Activated CD4-positive, alpha-beta T cell treated with anti-CD3 and anti-CD28 coated beads for 36 hours (primary cell): ENCODE results near the gene ADAMTS2. TPM values are rescaled to one million over a fixed set of nuclear protein-coding genes. Genes with fewer than 3 reads are reported as not detected.

Source experiments
- ATAC-seq: fragments of 200-7000 bp; cut with Tn5 transposase; one replicate; pipeline ENCODE4 v1.10.0; 2021; ENCODE audit warnings: mild to moderate bottlenecking, moderate library complexity
- CTCF ChIA-PET: fragments of 350-600 bp; sonication (Branson Sonifier 250); formaldehyde crosslinking; loops from one replicate; lab custom pipeline; 2021; ENCODE audit warnings: antibody characterized with exemption; lab: Charles Lee
- POLR2A ChIA-PET: fragments of 350-600 bp; sonication (Branson Sonifier 250); formaldehyde crosslinking; loops from one replicate; lab custom pipeline; 2021; ENCODE audit warnings: antibody characterized with exemption, inconsistent platforms; lab: Charles Lee
- DNase-seq: peaks from one replicate; pipeline ENCODE4 v3.0.0-alpha.2; 2020
- H3K27ac Mint-ChIP-seq: one replicate; pipeline ENCODE4 v1.8.0; 2021; ENCODE audit warnings: mixed read lengths
- H3K27me3 Mint-ChIP-seq: one replicate; pipeline ENCODE4 v1.8.0; 2021; ENCODE audit warnings: mixed read lengths
- H3K36me3 Mint-ChIP-seq: one replicate; pipeline ENCODE4 v1.8.0; 2021; ENCODE audit warnings: low read depth, mixed read lengths
- H3K4me1 Mint-ChIP-seq: one replicate; pipeline ENCODE4 v1.8.0; 2021; ENCODE audit warnings: mixed read lengths
- H3K4me3 Mint-ChIP-seq: one replicate; pipeline ENCODE4 v1.8.0; 2021; ENCODE audit warnings: mild to moderate bottlenecking, moderate library complexity, mixed read lengths
- H3K9me3 Mint-ChIP-seq: one replicate; pipeline ENCODE4 v1.8.0; 2021; ENCODE audit warnings: low read depth, mixed read lengths
- intact Hi-C, 2 experiments: fragments of 100-400 bp; cut with DNase I in 1 of 2; cut with micrococcal nuclease in 1 of 2; formaldehyde crosslinking; loops; one replicate each; pipeline versions ENCODE4 v1.14.2 to v1.15.1; 2022 to 2024; cut with DNase I, micrococcal nuclease
- total RNA-seq, 2 experiments: library from RNA; stranded (reverse); gene quantifications; one replicate each; pipeline ENCODE4 v1.2.3, GENCODE V29; 2021

Gene ADAMTS2
- total RNA-seq, 2 experiments from 2014 or later, result not detected

DNA sequence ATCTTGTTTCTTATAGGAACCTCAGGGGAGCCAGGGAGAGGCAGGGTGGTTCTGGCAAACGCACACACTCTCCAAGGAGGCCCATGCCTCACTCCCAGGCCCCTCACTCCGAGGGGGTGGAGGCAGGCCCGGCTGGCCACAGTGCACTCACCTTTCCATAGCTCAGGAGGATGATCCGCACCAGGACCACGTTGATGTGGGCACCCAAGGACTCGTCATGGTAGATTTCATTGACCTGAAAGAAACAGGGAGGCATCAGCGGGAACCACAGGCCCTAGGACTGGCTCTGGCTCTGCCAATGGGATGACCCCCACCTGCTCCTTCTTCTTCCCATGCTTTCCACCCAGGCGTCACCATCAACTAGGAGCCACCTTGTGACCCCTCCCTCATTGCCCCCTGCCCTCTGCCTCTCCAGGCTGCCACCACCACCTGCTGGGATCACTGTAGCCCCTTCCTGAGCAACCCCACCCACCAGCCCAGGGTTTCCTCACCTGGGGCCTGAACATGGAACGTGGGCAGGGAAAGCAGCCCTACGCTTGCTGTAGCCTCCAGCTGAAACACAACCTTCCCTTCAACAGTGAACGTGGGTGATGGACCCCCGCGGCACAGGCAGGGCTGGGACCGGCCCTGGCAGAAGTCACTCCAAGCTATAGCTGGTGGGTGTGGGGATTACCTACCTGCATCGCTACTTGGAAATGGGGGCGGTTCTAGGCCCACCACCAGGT lies 164.2 kb downstream of the ADAMTS2 start:
- no peaks in the 10 kb centered on the region for H3K36me3 Mint-ChIP-seq
- H3K9me3 Mint-ChIP-seq, result no peaks in the 10 kb centered on the region
- no peak for DNase-seq
- ChIA-PET POLR2A (no interaction called here), CTCF (no interaction called here)
- H3K27ac Mint-ChIP-seq, result no peak overlapping the region
- no peak overlapping the region for H3K4me3 Mint-ChIP-seq
- no peak for ATAC-seq
- intact Hi-C loops, result no loop called here
- peaks cover 11% of the 10 kb centered on the region for H3K27me3 Mint-ChIP-seq
- no peaks in the 10 kb centered on the region for H3K4me1 Mint-ChIP-seq

DNA sequence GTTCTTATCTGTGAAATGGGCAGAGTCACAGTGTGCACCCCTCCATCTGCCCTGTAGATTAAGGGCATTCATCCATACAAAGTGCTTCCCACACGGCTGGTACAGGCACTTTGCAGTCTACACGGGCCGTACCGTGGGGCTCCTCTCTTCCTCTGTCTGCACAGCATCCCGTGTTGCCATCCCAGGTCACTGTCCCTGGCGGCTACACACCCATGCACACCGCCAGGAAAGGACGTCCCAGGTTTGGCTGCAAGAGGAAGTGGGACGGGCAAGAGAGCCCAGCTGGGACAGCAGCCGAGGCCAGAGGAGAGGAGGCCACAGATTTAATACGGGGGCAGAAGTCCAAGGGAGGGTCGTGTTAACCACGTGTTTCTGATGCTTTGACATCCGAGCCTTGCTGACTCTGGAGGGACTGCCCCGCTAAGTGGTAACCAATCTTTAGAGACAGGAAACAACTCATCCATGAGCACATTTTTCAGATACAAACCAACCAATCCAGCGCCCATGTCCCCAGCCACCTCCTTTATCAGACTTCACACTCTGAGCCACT lies 165.1 kb downstream of the ADAMTS2 start:
- H3K4me3 Mint-ChIP-seq, result no peak overlapping the region
- no peak for ATAC-seq
- CTCF ChIA-PET, result no interaction called here
- POLR2A ChIA-PET, result no interaction called here
- intact Hi-C loops, result no loop called here
- H3K27me3 Mint-ChIP-seq, result peaks cover 12% of the 10 kb centered on the region
- no peak for DNase-seq
- H3K4me1 Mint-ChIP-seq, result no peaks in the 10 kb centered on the region
- H3K9me3 Mint-ChIP-seq, result no peaks in the 10 kb centered on the region
- H3K27ac Mint-ChIP-seq, result no peak overlapping the region
- H3K36me3 Mint-ChIP-seq, result no peaks in the 10 kb centered on the region

DNA sequence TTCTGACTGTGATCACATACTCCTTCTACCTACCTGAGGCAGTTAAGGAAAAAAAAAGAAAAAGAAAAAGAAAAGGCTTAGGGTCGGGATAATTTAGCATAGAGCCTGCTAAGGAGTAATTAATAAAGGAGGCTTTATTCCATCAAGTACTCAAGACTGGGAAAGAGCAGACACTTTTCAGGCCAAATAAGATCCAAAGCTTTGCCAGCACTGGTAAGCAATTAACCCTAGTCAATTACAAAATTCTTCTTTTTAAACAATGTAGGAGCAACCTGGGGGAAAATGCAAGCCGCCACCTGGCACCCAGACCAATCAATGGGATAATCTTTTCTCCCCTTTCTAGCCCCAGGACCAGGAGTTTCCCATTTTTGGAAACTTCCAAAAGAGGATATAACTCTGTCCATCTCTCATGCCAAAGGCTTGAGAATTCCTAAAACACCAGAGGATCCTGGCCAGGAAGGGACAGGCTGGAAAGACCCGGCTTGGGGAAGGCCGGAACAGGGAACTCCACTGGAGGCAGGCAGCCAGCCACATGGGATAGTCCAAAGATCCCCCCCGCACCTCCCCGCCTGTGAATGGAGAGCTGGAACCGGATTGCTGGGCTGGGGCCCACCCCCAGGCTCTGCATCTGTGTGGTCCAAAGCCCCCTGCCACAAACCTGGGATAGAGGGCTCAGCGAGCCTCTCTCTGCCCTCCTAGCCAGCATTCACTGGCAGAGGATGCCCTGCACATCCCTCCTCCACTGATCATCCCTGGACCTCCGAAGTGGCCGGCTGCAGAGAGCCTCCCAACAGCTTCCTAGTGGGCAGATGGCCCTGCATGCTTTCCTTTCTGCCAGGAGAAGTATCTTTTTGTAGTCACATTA lies 167.3 kb downstream of the ADAMTS2 start:
- Mint-ChIP-seq H3K27me3 (peaks cover 13% of the 10 kb centered on the region), H3K36me3 (no peaks in the 10 kb centered on the region), H3K4me1 (no peaks in the 10 kb centered on the region), H3K4me3 (no peak overlapping the region), H3K27ac (no peak overlapping the region), H3K9me3 (no peaks in the 10 kb centered on the region)
- DNase-seq (no peak), ATAC-seq (no peak)
- CTCF ChIA-PET, result no interaction called here
- intact Hi-C loops, result no loop called here
- POLR2A ChIA-PET, result no interaction called here

DNA sequence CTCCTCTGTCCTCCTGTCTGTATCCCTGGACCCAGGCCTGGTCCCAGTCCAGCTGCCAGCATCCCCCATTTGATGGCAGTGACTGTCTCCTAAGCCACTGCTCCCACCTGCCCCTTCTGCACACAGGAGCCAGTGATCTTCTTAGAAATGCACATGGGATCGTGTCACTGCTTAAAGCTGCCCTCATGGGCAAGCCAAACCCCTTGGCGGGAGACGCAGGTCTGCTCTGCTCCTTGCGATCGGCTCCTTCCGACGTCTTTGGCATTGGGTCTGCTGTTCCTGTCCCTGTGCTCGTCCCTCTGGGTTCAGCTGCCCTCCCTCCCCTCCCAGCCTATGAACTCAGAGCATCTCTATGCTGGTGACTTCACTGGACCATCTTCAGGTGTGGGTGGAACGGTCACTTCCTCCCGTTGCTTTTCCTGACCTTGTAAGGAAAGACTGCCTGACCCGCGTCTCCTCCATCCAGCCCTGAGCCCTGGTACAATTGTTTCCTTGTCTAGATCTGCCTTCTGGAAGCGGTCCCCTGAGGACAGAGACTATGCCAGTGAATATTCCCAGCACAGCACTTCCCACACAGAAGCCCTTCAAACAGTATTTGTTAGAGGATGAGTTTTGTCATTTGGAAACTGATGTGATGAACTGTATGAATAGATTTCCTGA lies 168.6 kb downstream of the ADAMTS2 start:
- CTCF ChIA-PET, result no interaction called here
- Mint-ChIP-seq H3K36me3 (no peaks in the 10 kb centered on the region), H3K27me3 (peaks cover 10% of the 10 kb centered on the region), H3K4me1 (no peaks in the 10 kb centered on the region), H3K27ac (no peak overlapping the region), H3K9me3 (no peaks in the 10 kb centered on the region), H3K4me3 (no peak overlapping the region)
- POLR2A ChIA-PET, result no interaction called here
- ATAC-seq (no peak), DNase-seq (no peak)
- intact Hi-C loops, result no loop called here

DNA sequence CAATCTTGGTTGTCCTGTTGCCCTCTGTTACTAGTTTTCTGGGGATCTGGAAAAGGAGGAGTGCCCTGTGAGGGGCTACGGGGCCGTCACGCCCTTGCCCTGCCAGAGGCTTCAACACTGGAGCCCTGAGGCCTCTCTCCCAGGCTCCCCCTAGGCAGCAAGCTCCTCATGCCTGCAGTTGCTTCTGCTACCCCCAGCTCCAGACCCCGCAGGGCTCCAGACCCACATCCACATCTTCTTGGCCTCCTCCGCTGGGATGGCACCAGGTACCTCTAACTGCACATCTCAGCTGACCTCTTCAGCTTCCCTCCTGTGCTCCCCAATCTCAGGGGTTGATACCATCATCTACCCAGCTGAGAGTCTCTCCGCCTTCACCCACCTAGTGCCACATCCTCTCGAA lies 169.1 kb downstream of the ADAMTS2 start:
- CTCF ChIA-PET, result interaction anchor here (0.9 kb wide), 1 partner anchor 9 kb away, joined by 4 read pairs; no protein-coding TSS in a partner anchor
- Mint-ChIP-seq H3K4me3 (no peak overlapping the region), H3K4me1 (no peaks in the 10 kb centered on the region), H3K27ac (no peak overlapping the region), H3K36me3 (no peaks in the 10 kb centered on the region), H3K9me3 (no peaks in the 10 kb centered on the region), H3K27me3 (peaks cover 8% of the 10 kb centered on the region)
- ATAC-seq, result no peak
- intact Hi-C loops, result no loop called here
- DNase-seq, result no peak
- POLR2A ChIA-PET, result no interaction called here

DNA sequence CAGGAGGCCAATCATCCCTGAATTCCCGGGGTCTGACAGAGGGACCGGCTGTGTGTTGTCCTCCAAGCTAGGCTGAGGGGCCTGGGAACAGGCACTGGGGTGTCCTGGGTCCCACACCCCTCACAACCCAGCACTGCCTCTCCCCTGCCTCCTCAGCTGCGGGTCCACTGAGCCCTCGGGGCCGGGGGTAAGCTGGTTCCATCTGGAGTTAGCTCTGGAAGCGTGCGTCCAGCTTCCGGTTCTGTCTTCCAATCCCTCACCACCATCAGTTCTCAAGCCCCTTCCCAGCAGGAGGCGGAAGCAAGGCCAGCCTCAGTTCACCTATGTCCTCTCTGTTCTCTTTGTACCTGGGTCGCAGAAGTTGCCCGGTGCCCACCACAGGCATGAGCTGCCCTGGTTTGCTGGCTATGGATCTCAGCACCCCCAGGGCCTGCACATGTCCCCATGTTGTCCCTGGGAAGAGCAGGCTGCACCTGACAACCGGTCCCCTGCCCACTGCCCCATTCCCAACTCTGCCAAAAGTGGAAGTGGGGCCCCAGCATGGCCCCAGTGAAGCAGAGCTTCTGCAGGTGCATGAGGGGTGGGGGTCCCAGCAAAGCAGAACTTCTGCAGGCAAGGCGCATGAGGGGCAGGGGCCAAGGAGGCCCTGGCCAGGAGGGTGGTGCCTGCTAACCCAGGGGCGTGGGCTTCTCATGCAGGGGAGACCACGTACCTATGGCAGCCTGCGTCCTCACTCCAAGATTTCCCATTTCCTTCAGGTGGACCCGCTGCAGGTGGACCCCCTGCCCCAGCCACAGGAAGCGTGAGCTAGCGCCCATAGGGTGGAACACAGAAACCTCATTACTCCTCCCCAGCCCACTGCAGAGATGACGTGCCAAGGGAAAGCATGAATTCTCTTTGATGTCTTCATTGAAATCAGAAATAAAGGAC lies 173.2 kb downstream of the ADAMTS2 start:
- Mint-ChIP-seq H3K27ac (no peak overlapping the region), H3K4me3 (no peak overlapping the region), H3K4me1 (no peaks in the 10 kb centered on the region), H3K36me3 (no peaks in the 10 kb centered on the region), H3K27me3 (peaks cover 12% of the 10 kb centered on the region), H3K9me3 (no peaks in the 10 kb centered on the region)
- ATAC-seq (no peak), DNase-seq (no peak)
- intact Hi-C loops, result no loop called here
- ChIA-PET CTCF (interaction anchor here (0.6 kb wide), 1 partner anchor 109 kb away, joined by 3 read pairs; no protein-coding TSS in a partner anchor), POLR2A (no interaction called here)

DNA sequence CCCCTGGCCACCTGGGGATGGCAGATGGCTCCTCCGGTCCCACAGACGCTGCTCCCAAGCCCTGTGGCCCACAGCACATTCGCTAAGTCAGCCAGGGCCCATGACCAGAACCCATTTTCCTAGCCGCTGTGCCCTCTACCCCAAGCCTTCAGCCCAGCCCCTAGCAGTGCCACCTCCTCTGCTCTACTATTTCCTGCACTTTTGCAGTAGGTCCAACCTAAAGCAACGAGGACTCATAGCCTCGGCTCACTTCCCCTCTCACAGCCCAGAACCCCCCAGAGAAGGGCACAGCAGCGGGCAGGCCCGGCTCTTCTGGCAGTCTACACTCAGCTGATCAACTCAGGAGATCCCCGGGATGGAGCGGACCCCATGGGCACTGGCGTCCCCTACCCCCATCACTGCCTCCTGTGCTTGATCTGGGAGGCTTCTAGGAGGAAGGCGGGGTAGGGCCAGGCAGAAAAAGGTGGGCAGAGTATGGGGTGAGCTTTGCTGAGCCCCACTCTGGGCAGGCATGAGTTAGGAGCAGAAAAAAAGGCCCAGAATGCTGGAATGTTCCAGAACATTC lies 173.9 kb downstream of the ADAMTS2 start:
- no peak overlapping the region for H3K4me3 Mint-ChIP-seq
- DNase-seq (no peak), ATAC-seq (no peak)
- H3K4me1 Mint-ChIP-seq, result no peaks in the 10 kb centered on the region
- CTCF ChIA-PET, result interaction anchor here (0.6 kb wide), 1 partner anchor 109 kb away, joined by 3 read pairs; no protein-coding TSS in a partner anchor
- H3K27me3 Mint-ChIP-seq, result peaks cover 8% of the 10 kb centered on the region
- intact Hi-C loops, result no loop called here
- POLR2A ChIA-PET, result no interaction called here
- no peak overlapping the region for H3K27ac Mint-ChIP-seq
- H3K9me3 Mint-ChIP-seq, result no peaks in the 10 kb centered on the region
- no peaks in the 10 kb centered on the region for H3K36me3 Mint-ChIP-seq

DNA sequence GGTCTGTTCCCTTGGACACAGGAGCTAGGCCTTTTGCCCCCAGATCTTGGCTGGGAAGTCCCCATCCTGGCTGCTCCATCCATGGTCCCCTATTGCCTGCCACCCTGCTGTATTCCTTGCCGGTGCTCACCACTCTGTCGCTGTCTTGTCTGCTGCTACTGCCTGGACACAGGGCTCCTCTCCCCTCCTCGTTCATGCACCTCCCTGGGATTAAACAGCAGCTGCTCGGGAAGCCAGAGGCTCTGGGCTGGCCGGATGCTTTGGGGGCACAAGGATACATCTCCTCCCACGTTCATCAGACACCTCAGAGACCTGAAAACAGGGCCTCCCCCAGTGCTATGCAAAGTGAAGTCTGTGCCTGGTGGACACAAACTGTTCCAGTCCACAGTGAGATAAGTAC lies 174.7 kb downstream of the ADAMTS2 start:
- H3K4me1 Mint-ChIP-seq, result no peaks in the 10 kb centered on the region
- H3K36me3 Mint-ChIP-seq, result no peaks in the 10 kb centered on the region
- no peaks in the 10 kb centered on the region for H3K9me3 Mint-ChIP-seq
- no peak for ATAC-seq
- intact Hi-C loops, result no loop called here
- H3K27ac Mint-ChIP-seq, result no peak overlapping the region
- H3K4me3 Mint-ChIP-seq, result no peak overlapping the region
- ChIA-PET POLR2A (no interaction called here), CTCF (interaction anchor here (0.6 to 0.9 kb wide), 2 partner anchors 273 to 324 kb away, joined by 5 read pairs; no protein-coding TSS in a partner anchor)
- DNase-seq, result no peak
- peaks cover 6% of the 10 kb centered on the region for H3K27me3 Mint-ChIP-seq

DNA sequence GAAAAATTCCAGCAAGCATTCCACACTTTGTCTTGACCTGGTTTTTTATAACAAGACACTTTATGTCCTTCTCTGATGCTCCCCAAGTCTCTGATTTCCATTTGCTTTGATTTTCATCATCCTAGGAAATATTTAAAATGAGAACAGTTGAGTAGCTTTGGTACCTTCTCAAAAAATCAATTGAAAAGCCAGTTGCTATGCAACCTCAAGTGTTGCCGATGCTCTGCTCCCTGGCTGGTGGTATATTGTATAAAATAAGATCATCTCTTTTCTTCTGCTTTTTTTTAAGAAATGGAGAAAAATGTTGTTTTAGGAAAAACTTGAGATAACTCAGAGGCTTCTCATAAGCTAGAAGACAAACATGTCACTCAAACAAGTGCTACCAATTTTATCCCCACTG lies 175.4 kb downstream of the ADAMTS2 start:
- H3K4me3 Mint-ChIP-seq, result no peak overlapping the region
- ChIA-PET CTCF (interaction anchor here (0.6 to 0.9 kb wide), 3 partner anchors 256 to 324 kb away, joined by 3 to 5 read pairs (median 5); no protein-coding TSS in a partner anchor), POLR2A (no interaction called here)
- H3K9me3 Mint-ChIP-seq, result no peaks in the 10 kb centered on the region
- DNase-seq, result no peak
- no peaks in the 10 kb centered on the region for H3K4me1 Mint-ChIP-seq
- peaks cover 4% of the 10 kb centered on the region for H3K27me3 Mint-ChIP-seq
- no peaks in the 10 kb centered on the region for H3K36me3 Mint-ChIP-seq
- H3K27ac Mint-ChIP-seq, result no peak overlapping the region
- ATAC-seq, result no peak
- intact Hi-C loops, result loop anchor here in 1 of 2 experiments (10.0 kb wide), 1 partner anchor 505 kb away; no protein-coding TSS in a partner anchor

DNA sequence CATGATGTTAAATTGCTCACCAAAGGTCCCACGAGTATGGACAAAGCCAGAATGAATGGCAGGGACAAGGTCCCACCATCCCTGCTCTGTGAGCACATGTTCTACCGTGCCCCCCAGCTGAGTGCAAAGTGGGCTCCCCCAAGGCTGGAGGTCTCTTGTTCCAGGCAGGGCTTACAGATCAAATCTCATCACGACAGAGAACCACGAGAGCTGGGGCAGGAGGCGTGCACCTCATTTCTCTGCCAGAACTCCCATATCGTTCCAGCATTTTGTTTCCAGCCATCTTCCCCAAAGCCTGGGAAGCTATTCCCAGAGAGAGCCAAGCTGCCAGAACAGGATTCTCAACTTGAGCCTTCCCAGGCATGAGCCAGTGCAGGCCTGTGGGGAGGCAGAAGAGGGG lies 176.6 kb downstream of the ADAMTS2 start:
- Mint-ChIP-seq H3K36me3 (no peaks in the 10 kb centered on the region), H3K27ac (no peak overlapping the region), H3K4me3 (no peak overlapping the region), H3K9me3 (no peaks in the 10 kb centered on the region), H3K27me3 (peaks cover 4% of the 10 kb centered on the region), H3K4me1 (no peaks in the 10 kb centered on the region)
- ATAC-seq (no peak), DNase-seq (no peak)
- intact Hi-C loops, result loop anchor here in 1 of 2 experiments (10.0 kb wide), 1 partner anchor 506 kb away; no protein-coding TSS in a partner anchor
- ChIA-PET POLR2A (no interaction called here), CTCF (interaction anchor here (0.7 to 3.1 kb wide), 2 partner anchors 12 to 326 kb away, joined by 4 to 17 read pairs; no protein-coding TSS in a partner anchor)
